ENCODE results near the gene JMJD8. TPM values are rescaled to one million over a fixed set of nuclear protein-coding genes. Genes with fewer than 3 reads are reported as not detected.
A peak's percentile ranks its signal among the peaks of the same experiment; 100 is the strongest.

Gene JMJD8
- total and polyA plus RNA-seq, 2 donors from 2014 or later, result 75.0 to 80.4 TPM

DNA sequence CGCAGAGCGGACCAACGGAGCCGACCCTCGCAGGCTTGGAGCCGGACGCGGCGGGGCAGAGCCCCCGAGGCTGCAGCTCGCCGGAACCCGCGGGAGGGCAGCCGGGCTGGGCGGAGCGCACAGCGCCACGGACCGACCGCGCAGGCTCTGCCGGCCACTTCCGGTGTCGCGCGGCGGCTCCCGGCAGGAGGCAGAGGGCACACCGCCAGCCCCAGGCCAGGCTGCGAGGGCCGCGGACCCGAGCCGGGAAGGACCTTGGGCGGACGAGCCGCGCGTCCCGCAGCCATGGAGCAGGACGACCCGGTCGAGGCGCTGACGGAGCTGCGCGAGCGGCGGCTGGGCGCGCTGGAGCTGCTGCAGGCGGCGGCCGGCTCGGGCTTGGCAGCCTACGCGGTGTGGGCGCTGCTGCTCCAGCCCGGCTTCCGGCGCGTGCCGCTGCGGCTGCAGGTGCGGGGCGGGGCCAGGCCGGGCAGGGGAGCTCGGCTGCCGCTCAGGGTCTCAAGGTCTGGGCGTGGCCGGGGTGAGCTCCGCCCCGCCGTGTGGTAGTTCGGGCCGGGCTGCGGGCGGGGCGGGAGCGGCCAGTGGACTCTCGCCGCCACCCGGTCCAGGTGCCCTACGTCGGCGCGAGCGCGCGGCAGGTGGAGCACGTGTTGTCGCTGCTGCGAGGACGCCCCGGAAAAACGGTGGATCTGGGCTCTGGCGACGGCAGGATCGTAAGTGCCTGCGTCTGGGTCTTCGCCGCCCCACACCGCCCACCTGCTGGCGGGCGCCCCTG lies 37.0 kb upstream of the JMJD8 start, which contains the start of gene ANTKMT:
Gene ANTKMT (plus strand): TSS at position 157 of the 775 bp plus-strand sequence. CDS start 129 bp downstream, at position 286.
- FAIRE-seq, result no peak
- intact Hi-C loops (cut with DNase I), result no loop called here
- TF ChIP-seq, protein P1, sequence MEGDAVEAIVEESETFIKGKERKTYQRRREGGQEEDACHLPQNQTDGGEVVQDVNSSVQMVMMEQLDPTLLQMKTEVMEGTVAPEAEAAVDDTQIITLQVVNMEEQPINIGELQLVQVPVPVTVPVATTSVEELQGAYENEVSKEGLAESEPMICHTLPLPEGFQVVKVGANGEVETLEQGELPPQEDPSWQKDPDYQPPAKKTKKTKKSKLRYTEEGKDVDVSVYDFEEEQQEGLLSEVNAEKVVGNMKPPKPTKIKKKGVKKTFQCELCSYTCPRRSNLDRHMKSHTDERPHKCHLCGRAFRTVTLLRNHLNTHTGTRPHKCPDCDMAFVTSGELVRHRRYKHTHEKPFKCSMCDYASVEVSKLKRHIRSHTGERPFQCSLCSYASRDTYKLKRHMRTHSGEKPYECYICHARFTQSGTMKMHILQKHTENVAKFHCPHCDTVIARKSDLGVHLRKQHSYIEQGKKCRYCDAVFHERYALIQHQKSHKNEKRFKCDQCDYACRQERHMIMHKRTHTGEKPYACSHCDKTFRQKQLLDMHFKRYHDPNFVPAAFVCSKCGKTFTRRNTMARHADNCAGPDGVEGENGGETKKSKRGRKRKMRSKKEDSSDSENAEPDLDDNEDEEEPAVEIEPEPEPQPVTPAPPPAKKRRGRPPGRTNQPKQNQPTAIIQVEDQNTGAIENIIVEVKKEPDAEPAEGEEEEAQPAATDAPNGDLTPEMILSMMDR (IDR thresholded peaks at IDR 0.05; ENCODE audit: borderline replicate concordance, extremely low read depth, insufficient read depth), result peak; percentile 5
- Histone ChIP-seq H3K36me3 (ENCODE audit: control insufficient read depth in 2 of 3, insufficient read depth in 3 of 3, low read length in 3 of 3) (no peaks in the 10 kb centered on the region), H3K4me1 (ENCODE audit: control insufficient read depth in 2 of 3, insufficient read depth in 2 of 3, low read depth in 1 of 3, low read length in 3 of 3) (peaks cover 0 to 29% (median 4%) of the 10 kb centered on the region in 3 donors), H3K27me3 (ENCODE audit: control insufficient read depth, insufficient read depth, low read length) (no peaks in the 10 kb centered on the region), H3K9me3 (ENCODE audit: control insufficient read depth in 2 of 3, insufficient read depth in 1 of 3, low read length in 3 of 3) (no peaks in the 10 kb centered on the region), H3K4me3 (ENCODE audit: low read length in 3 of 3) (peak within 1 kb of the TSS; percentile 41 to 78 (median 53)), H3K27ac (ENCODE audit: low read depth in 2 of 2, low read length in 2 of 2) (peak within 1 kb of the TSS; percentile 77 to 82), H3K9ac (ENCODE audit: low read length in 3 of 3) (peak within 1 kb of the TSS in 2 of 3 donors; percentile 61 to 69)
- DNase-seq, result peak; percentile 89 to 94 (median 93)

DNA sequence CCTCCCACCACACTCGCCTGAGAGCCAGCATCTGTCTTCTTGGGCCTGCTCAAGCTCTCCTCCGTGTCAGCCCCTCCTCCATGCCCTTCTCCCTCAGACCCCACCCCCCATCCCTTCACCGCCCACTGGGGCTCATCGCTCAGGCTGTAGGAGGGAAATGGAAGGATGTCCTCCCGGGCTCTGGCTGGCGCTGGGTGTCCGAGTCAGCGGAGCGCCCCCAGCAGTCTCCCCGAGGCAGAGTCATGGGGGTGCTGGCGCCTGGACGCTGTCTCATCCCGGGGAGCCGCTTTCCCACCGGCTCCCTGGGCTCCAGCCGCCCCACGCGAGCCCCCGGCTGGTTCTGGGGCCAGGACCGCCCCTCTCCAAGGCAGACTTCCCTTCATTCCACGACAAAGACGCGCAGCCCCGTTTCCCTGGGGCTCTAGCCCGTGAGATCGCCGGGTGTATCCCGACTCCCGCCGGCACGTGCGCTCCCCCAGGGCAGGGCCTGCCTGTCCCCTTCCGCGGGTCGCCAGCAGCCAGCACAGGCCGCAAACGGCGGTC lies 36.4 kb upstream of the JMJD8 start:
- DNase-seq (peak in 4 of 5 donors; percentile 88 to 91 (median 89)), FAIRE-seq (no peak)
- peak overlapping the region; percentile 41 to 78 (median 53) for H3K4me3 ChIP-seq (ENCODE audit: low read length in 3 of 3)
- no peaks in the 10 kb centered on the region for H3K36me3 ChIP-seq (ENCODE audit: control insufficient read depth in 2 of 3, insufficient read depth in 3 of 3, low read length in 3 of 3)
- intact Hi-C loops (cut with DNase I), result no loop called here
- no peaks in the 10 kb centered on the region for H3K9me3 ChIP-seq (ENCODE audit: control insufficient read depth in 2 of 3, insufficient read depth in 1 of 3, low read length in 3 of 3)
- H3K27me3 ChIP-seq (ENCODE audit: control insufficient read depth, insufficient read depth, low read length), result no peaks in the 10 kb centered on the region
- H3K9ac ChIP-seq (ENCODE audit: low read length in 3 of 3), result peak overlapping the region in 2 of 3 donors; percentile 61 to 69
- H3K27ac ChIP-seq (ENCODE audit: low read depth in 2 of 2, low read length in 2 of 2), result peak overlapping the region; percentile 77 to 82
- peaks cover 0 to 34% (median 4%) of the 10 kb centered on the region in 3 donors for H3K4me1 ChIP-seq (ENCODE audit: control insufficient read depth in 2 of 3, insufficient read depth in 2 of 3, low read depth in 1 of 3, low read length in 3 of 3)
- TF ChIP-seq, protein P1 (IDR thresholded peaks at IDR 0.05; ENCODE audit: borderline replicate concordance, extremely low read depth, insufficient read depth), result no peak

DNA sequence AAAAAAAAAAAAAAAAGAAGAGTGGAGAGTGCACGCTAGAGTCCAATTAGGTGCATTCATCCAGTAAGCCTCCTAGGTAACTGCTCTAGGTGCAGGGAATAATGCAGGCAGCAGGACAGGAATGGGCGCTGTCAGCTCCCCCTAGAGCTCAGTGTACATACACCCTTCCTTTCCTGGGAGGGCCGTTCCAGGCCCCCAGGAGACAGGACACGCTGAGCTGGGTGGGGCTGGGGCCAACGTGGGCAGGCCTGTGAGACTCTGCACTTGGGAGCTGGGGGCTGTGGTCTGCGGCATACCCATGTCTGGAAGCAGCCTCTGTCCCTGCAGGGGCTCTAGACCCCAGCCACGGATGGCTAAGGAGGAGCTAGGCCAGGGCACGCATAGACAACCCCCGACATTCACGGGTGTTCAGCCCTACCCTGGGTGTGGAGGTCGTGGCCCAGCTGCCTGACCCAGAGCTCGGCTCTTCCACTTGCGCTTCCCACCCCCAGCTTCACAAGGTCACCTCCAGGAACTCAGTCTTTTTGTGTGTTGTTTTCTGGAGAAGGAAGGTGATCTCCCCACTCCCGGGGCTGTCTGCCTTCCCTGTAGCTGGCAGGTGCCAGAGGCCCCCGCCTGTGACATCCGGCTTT lies 35.8 kb upstream of the JMJD8 start:
- TF ChIP-seq, protein P1 (IDR thresholded peaks at IDR 0.05; ENCODE audit: borderline replicate concordance, extremely low read depth, insufficient read depth), result no peak
- Histone ChIP-seq H3K27ac (ENCODE audit: low read depth in 2 of 2, low read length in 2 of 2) (peak overlapping the region; percentile 16 to 77), H3K36me3 (ENCODE audit: control insufficient read depth in 2 of 3, insufficient read depth in 3 of 3, low read length in 3 of 3) (no peaks in the 10 kb centered on the region), H3K27me3 (ENCODE audit: control insufficient read depth, insufficient read depth, low read length) (no peaks in the 10 kb centered on the region), H3K4me3 (ENCODE audit: low read length in 3 of 3) (peak overlapping the region; percentile 16 to 78 (median 53)), H3K9ac (ENCODE audit: low read length in 3 of 3) (peak overlapping the region in 2 of 3 donors; percentile 61 to 69), H3K9me3 (ENCODE audit: control insufficient read depth in 2 of 3, insufficient read depth in 1 of 3, low read length in 3 of 3) (no peaks in the 10 kb centered on the region), H3K4me1 (ENCODE audit: control insufficient read depth in 2 of 3, insufficient read depth in 2 of 3, low read depth in 1 of 3, low read length in 3 of 3) (peaks cover 0 to 34% (median 4%) of the 10 kb centered on the region in 3 donors)
- FAIRE-seq (no peak), DNase-seq (peak in 2 of 5 donors; percentile 17 to 60)
- intact Hi-C loops (cut with DNase I), result no loop called here

All from kidney (tissue), 14 donors.